ENCODE data around the gene CDKN1A.

CDKN1A gene

DNA sequence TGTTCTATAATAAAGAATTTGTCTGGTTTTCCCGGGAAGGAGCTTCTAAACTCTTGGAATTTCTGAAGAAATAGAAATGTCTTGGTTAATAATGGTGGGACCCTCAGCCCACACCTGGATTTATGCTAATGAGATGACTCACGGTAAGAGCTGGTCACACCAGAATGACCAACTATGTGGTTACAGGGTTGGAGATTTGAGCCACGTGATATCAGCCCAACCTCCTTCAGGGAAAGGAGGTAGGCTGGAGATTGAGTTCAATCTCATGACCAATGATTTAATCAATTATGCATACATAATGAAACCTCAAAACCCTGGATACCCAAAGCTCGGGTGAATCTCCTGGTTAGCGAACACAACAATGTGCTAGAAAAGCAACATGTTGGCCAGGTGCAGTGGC lies 22.1 kb upstream of the CDKN1A start:
- no peak for DNase-seq

DNA sequence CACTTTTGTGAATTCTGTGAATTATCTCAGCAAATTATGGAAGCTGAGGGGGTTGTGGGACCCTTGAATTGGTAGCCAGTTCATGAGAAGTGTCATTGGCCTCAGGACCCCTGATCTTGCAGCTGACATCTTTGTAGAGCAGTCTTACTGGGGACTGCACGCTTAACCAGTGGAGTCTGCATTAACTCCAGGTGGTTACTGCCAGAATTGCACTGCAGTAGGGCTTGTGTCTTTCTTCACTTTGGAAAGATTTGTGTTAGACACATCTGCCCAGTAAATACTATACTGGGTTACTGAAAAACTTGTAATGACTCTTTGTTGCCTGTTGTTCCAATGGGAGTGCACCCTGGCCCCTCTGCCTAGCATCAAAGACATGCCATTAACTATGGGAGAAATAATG lies 21.2 kb upstream of the CDKN1A start:
- no peak for DNase-seq

DNA sequence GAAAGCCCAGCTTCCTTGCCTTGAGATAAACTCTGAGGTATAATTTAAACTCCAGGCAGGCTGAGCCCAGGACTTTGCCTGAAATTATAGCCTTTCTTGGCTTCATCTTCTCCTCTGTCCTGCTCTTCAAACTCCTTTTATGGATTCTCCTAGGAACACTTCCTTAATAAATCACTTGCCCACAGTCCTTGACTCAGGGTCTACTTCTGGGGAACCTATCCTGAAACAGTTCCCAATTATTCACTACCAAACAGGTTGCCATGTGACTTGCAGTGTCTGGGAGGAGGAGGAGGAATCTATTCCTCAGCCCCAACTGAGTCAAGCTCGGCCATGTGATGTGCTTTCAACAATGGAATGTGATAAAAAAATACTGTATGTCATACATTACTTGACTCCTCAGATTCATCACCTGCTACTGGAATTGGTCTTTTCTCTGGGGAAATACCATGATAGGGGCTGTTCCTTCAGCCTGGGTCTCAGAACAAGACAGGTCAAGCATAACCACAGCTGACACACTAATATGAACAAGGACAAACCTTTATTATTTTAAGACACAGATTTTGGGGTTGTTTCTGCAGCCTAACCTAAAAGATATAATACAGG lies 20.5 kb upstream of the CDKN1A start:
- no peak for DNase-seq

DNA sequence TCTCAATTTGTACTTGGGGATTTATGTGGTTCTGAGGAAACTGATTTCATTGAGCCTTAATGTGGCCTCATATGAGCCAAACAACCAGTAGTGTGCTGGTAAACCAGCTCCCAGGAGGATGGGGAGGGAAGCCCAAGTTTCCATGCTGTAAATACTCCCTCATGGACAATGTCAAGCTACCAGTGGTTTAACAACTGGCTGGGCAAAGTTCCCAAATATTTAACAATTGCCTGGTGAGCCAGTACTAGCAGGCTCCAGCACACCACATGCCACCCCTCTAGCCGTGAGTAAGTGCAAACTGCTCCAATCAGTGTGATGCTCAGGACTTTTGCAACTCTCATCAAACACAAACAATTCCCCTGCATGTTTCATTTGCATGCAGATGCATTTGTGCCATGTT lies 19.2 kb upstream of the CDKN1A start:
- no peak for DNase-seq

DNA sequence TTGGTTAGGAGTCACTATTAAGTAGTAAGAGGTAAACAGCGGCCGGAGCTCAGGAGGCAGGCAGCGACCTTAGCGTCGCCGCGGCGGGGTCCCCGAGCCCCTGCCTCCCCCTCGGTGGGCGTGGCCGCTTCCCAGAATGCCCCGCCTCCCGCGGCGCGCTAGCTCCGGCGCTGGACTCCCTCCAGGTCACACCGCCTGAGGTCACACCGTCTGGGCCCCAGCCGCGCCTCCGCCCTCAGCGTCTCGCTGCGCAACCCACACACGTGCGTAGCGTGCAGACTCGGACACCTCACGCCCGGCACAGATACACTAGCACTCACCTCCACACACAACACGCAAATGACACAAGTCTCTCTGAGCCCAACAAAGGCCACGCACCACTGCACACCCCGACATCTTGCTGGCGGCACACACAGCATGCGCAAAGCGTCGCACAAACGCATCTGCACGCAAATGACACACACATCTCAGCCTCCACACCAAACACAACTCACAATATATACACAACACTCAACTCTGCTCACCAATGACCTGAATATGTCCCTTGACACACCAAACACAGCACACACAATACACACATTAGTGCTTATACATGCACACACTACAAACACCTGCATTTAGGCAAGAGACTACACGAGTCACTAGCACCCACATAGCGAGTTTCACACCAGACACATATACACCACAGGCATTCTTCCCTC lies 17.6 kb upstream of the CDKN1A start:
- no peak for DNase-seq

DNA sequence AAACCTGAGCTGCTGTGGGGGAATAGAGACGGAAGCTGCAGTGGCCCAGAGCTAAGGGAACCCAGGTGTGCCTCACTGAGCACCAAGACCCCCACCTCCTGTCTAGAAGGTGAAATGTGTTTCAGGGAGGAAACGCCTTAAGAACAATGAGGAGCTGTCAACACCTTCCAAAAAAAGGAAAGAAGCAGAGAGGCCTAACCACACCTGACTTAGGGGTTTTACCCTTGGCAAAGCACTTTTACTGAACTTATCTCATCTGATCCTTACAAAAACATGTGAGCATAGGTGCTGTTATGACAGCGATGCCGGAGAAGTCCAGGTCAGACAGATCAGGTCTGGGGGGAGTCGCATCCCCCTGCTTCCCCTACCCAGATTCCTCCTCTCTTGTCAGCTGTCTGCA lies 16.1 kb upstream of the CDKN1A start:
- DNase-seq: no peak

DNA sequence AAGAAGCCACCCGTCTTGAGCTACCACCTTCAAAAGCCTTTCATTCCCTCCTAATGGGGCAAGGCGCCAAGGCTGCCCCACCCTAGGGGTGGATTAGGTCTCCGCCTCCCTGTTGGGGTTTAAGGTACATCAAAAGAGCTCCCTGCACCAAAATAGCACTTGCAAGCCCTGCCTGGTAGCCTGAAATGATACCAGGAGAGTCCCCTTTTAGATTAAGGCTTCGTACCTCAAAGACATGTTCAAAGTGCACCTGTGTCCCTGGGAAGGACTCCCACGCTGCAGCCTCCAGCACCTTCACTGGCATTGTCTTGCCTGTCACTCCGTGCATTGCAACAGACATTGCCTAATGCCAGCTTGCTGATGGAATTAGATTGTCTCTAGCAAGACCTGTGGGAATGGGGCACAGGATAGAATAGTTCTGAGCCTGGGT lies 15.7 kb upstream of the CDKN1A start:
- DNase-seq: no peak

DNA sequence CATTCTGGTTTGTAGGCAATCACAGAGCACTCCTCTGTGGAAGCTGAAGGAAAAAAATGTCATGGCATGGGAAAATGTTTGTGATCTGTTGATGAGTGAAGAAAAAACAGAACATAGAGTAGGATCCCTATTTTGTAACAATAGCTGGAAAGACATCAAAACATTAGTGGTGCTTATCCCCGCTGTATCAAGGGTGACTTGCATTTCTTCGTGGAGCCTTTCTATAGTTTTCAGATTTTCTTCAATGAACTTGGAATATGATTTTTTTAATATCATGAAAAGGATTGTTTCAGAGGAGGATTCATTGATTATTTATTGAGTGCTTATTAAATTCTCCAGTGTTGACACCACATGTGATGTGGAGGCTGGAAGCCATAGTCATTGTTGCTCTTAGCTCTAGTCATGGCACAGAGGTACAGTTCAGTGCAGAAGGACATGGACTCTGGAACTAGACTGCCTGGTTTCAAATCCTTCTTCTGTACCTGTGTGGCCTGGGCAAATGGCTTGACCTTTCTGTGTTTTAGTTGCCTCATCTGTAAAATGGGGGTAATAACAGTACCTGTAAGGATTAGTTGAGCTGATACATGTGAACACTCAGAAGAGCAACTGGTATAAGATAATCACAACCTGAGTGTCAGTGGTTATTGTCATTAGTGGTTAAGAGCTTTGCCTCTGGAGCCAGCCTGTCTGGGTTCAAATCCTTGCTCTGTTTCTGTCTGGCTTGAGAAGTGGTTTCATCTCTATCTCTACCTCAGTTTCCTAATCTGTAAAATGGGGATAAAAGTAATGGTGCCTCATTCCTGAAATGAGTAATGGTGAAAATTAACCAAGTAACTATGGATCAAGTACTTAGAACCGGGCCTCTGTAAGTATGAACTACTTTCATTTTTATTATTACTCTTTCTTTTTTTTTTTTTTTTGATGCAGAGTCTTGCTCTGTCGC lies 14.7 kb upstream of the CDKN1A start:
- DNase-seq: no peak

DNA sequence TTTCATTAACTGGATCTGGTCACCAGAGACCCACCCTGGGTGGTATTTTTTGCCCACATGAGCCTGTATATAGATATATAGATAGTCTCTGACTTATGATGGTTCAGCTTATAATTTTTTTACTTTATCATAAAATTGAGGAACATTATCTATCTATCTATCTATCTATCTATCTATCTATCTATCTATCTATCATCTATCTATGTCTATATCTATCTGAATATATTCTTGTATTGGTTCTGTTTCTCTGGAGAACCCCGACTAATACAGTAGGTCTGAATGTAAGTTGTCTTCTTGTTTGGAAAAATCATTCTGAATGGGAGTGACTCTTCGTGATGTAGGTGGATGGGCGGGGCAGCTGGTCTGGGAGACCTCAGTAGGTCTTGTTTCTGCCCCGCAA lies 13.3 kb upstream of the CDKN1A start:
- no peak for DNase-seq

DNA sequence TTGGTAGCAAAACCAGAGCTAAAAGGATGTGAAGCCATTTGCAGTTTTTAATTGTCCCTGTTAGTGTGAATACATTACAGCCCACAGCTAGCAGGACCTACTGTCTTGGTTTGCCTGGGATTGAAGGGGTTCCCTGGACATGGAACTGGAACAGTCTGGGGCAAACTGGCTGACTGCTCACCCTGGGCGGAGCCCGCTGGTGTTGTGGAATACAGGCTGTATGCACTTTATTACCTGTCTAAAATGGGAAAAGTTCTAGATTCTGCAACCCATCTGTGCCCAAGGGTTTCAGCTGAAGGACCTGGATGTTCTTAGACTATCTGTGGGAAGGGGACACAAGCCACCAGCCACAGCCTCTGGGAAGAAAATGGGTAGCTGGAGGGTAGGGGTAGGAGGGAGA lies 12.2 kb upstream of the CDKN1A start:
- DNase-seq: no peak

DNA sequence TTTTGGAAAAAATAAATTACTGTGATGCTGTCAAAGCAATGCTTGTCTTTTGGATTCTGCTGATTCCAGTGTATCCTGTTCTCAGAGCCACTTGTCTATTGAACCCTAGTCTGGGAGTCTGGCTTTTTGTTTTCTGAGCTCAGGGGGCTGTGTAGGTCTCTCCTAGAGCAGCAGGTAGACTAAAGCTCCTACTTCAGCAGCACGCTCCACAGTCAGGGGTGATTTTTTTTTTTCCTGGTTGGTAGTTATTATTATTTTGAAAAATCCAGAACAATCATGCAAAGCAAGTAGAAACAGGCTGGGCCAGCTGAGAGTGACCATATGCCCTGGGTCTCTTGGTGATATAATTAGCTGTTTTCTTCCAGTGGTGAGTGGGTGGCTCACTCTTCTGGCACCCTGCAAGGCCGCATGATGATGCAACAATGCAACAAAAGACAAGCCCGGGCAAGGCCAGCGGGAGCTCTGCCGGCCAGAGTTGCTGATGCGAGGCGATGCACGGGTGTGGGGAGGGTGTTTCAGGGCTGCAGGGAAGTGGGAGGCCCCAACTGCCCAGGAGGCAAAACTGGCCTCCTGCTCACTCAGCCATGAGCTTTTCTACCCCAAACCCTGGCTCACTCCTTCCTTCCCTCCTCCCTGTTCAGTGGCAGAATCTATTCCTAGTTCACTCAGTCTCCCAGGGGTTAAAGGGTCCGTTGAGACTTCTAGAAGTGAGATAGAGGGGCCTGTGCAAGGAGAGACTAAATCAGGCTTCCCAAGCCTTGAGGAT lies 11.5 kb upstream of the CDKN1A start:
- no peak for DNase-seq

DNA sequence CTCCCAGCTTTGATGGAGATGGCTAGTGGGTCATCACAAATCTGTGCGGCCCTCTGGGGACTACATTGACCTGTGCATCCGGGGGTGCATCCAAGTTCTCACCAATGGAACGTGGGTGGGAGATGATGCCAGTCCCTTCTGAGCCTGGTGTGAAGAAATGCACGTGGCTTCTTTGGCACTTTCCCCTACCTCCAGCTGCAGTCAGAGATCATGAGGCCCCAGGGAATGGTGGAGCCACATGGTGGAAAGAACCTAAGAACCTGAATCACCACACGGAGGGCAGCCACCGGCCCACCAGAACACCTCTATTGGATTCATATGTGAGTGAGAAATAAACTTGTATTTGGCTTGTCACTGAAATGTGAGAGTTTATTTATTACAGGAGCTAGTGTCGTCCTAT lies 9.9 kb upstream of the CDKN1A start:
- no peak for DNase-seq

DNA sequence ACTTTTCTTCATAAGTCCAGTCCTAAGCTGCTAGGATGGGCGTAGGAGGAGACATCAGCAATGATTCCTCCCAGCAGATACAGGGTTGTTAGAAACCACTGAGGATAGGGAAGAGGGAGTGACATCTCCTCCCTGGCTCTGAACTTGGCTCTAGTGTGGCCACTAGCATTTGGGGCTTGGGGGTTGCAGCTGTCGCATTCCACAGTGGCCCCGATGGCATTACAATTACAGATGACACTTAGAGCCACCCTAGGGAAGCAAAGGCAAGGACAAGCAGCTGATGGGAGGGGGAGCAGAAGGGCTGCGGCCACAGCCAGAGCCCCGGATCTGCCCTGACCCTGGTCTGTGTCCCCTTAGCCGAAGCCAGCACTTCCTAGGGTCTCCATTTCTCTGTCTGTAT lies 9.5 kb upstream of the CDKN1A start:
- DNase-seq: no peak

DNA sequence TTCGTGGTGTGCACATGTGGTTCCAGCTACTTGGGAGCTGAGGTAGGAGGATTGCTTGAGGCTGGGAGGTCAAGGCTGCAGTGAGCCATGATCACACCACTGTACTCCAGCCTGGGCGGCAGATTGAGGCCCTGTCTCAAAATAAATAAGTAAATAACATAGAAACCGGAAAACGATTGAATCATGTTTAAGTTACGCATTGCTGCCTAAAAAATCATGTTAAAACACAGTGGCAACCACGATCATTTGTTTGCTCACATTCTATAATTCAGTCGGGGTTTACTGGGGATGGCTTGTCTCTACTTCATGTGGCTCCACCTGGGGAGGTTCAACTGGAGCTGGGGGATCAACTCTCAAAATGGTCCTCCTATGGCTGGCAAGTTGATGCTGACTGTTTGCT lies 8.2 kb upstream of the CDKN1A start:
- no peak for DNase-seq

DNA sequence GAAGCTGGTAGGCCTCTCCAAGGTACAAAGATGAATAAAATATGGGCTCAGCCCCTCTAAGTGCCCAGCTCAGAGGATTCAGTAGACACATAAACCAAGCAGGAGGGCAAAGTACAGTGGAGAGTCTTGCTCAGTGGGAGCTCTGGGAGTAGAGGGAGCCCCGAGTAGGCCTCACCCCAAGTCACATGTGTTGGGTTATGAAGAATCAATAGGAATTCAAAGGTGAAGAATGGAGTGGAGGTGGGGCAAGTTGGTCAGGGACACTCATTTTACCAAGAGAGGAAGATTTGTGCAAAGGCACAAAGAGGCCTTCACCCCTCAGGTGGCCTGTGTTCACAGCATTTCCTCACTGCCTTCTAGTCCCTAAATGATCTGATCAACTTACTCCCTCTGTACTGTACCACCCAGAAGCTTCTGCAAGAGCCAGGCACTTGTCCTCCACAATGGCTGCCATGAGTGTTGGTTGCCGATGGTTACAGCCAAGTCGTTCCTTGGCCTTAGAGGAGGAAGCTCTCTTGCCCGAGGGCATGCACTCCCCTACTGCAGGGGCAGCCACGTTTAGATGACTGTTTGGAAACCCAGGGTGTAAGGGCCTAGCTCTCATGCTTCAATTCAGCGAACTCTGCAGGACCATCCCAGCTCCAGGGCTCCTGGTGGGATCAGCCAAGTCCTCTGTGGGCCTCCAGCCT lies 6.7 kb upstream of the CDKN1A start:
- no peak for DNase-seq

DNA sequence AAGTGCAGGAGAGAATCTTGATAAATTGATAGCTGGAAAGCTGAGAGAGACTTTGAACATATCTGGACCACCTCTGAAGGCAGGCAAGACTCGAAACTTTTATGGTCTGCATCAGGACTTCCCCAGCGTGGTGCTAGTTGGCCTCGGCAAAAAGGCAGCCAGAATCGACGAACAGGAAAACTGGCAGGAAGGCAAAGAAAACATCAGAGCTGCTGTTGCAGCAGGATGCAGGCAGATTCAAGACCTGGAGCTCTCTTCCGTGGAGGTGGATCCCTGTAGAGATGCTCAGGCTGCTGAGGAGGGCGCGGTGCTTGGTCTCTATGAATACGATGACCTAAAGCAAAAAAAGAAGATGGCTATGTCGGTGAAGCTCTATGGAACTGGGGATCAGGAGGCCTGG lies 4.6 kb upstream of the CDKN1A start:
- DNase-seq: no peak

DNA sequence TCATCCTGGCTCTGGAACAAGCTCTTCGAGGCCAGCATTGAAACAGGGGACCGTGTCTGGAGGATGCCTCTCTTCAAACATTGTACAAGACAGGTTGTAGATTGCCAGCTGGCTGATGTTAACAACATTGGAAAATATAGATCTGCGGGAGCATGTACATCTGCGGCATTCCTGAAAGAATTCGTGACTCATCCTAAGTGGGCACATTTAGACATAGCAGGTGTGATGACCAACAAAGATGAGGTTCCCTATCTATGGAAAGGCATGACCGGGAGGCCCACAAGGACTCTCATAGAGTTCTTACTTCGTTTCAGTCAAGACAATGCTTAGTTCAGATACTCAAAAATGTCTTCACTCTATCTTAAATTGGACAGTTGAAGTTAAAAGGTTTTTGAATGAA lies 3.6 kb upstream of the CDKN1A start:
- DNase-seq: no peak

DNA sequence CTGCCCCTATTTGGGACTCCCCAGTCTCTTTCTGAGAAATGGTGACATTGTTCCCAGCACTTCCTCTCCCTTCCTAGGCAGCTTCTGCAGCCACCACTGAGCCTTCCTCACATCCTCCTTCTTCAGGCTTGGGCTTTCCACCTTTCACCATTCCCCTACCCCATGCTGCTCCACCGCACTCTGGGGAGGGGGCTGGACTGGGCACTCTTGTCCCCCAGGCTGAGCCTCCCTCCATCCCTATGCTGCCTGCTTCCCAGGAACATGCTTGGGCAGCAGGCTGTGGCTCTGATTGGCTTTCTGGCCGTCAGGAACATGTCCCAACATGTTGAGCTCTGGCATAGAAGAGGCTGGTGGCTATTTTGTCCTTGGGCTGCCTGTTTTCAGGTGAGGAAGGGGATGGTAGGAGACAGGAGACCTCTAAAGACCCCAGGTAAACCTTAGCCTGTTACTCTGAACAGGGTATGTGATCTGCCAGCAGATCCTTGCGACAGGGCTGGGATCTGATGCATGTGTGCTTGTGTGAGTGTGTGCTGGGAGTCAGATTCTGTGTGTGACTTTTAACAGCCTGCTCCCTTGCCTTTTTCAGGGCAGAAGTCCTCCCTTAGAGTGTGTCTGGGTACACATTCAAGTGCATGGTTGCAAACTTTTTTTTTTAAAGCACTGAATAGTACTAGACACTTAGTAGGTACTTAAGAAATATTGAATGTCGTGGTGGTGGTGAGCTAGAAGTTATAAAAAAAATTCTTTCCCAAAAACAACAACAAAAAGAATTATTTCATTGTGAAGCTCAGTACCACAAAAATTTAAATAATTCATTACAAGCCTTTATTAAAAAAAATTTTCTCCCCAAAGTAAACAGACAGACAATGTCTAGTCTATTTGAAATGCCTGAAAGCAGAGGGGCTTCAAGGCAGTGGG lies 2.1 kb upstream of the CDKN1A start:
- no peak for DNase-seq

DNA sequence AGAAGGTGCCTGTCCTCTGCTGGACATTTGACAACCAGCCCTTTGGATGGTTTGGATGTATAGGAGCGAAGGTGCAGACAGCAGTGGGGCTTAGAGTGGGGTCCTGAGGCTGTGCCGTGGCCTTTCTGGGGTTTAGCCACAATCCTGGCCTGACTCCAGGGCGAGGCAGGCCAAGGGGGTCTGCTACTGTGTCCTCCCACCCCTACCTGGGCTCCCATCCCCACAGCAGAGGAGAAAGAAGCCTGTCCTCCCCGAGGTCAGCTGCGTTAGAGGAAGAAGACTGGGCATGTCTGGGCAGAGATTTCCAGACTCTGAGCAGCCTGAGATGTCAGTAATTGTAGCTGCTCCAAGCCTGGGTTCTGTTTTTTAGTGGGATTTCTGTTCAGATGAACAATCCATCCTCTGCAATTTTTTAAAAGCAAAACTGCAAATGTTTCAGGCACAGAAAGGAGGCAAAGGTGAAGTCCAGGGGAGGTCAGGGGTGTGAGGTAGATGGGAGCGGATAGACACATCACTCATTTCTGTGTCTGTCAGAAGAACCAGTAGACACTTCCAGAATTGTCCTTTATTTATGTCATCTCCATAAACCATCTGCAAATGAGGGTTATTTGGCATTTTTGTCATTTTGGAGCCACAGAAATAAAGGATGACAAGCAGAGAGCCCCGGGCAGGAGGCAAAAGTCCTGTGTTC lies 1.3 kb upstream of the CDKN1A start:
- no peak for DNase-seq

DNA sequence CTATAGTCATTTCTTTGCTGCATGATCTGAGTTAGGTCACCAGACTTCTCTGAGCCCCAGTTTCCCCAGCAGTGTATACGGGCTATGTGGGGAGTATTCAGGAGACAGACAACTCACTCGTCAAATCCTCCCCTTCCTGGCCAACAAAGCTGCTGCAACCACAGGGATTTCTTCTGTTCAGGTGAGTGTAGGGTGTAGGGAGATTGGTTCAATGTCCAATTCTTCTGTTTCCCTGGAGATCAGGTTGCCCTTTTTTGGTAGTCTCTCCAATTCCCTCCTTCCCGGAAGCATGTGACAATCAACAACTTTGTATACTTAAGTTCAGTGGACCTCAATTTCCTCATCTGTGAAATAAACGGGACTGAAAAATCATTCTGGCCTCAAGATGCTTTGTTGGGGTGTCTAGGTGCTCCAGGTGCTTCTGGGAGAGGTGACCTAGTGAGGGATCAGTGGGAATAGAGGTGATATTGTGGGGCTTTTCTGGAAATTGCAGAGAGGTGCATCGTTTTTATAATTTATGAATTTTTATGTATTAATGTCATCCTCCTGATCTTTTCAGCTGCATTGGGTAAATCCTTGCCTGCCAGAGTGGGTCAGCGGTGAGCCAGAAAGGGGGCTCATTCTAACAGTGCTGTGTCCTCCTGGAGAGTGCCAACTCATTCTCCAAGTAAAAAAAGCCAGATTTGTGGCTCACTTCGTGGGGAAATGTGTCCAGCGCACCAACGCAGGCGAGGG lies 594 bp upstream of the CDKN1A start:
- no peak for DNase-seq
